Adrenal gland (tissue), 12 donors: Measurements from ENCODE around the gene ZRSR2. TPM values are rescaled to one million over a fixed set of nuclear protein-coding genes. Genes with fewer than 3 reads are reported as not detected.

Experiments used
- DNase-seq, 7 donors: peaks; one replicate each; pipeline ENCODE4 v3.0.0-alpha.2; 2019 to 2020
- H3K27ac ChIP-seq, 5 donors: fragments of 200-600 bp; sonication (generic) in 4 of 5; 1 replicate in 3 of 5; 2 replicates in 2 of 5; pipeline versions ENCODE4 v1.5.1 to v1.8.0; 2016 to 2020; ENCODE audit warnings: mild to moderate bottlenecking in 1 of 5
- H3K27me3 ChIP-seq: fragments of 200-600 bp; 2 replicates; pipeline ENCODE4 v1.8.0; 2021
- H3K36me3 ChIP-seq, 2 donors: fragments of 200-600 bp; replicated peaks in 1 of 2; 1 replicate in 1 of 2; 2 replicates in 1 of 2; pipeline versions ENCODE4 v1.5.1 to v1.8.0; 2018 to 2022
- H3K4me1 ChIP-seq, 2 donors: fragments of 200-600 bp; replicated peaks in 1 of 2; 1 replicate in 1 of 2; 2 replicates in 1 of 2; pipeline versions ENCODE4 v1.5.1 to v1.8.0; 2018 to 2021
- H3K4me3 ChIP-seq, 4 donors: fragments of 200-600 bp; sonication (generic) in 3 of 4; one replicate each; pipeline ENCODE4 v1.5.1; 2016 to 2018
- H3K9me3 ChIP-seq, 3 donors: fragments of 200-600 bp; sonication (generic) in 1 of 3; replicated peaks in 1 of 3; 1 replicate in 2 of 3; 2 replicates in 1 of 3; pipeline versions ENCODE4 v1.5.1 to v1.8.0; 2016 to 2021
- POLR2A ChIP-seq, 2 donors: fragments of 450-650 bp; IDR thresholded peaks; one replicate each; pipeline ENCODE4 v1.6.1; 2017; ENCODE audit warnings: antibody characterized with exemption in 2 of 2, mild to moderate bottlenecking in 2 of 2, moderate library complexity in 1 of 2
- WGBS, 4 donors: extraction: QIAGEN DNeasy Blood & Tissue Kit in 2 of 4; methylation state at CpG; one replicate each; pipeline versions ENCODE4 v1.1.5 to v1.1.7; 2013 to 2017; 5-methylcytosine and 5-hydroxymethylcytosine counted together
- intact Hi-C, 2 donors: fragments of 100-400 bp; cut with DNase I; formaldehyde crosslinking; loops; one replicate each; pipeline versions ENCODE4 v1.14.1 to v1.15.0; 2022 to 2023
- polyA plus RNA-seq, 3 donors: library from polyadenylated mRNA; stranded (reverse); fragments of 200-250 nt in 2 of 3; fragments of 350-450 nt in 1 of 3; fragmentation: Illumina TruSeq in 1 of 3; extraction: RNeasy Lipid Tissue Mini Kit (QIAGEN cat#74804) in 1 of 3; gene quantifications; one replicate each; pipeline ENCODE4 v1.2.3, GENCODE V29; 2013 to 2014
- total RNA-seq, 9 donors: library from RNA; depleted of rRNA in 4 of 9; stranded (reverse); fragments of >200 nt in 4 of 9; fragments of 120-200 nt in 1 of 9; fragmentation: NEBNext Ultra II Directional in 1 of 9; extraction: Animal tissue kit (Norgen Biotek cat#: 25700) in 1 of 9; gene quantifications; one replicate each; pipeline versions ENCODE4 v1.1.0 to v1.2.4, GENCODE V29; 2013 to 2023
- TF ChIP-seq, protein P1 (sequence below), 6 experiments: fragments of 450-650 bp in 4 of 6; fragments of 200-600 bp in 2 of 6; sonication (generic) in 1 of 6; IDR thresholded peaks; 1 replicate in 5 of 6; 2 replicates in 1 of 6; pipeline versions ENCODE4 v1.5.1 to v1.8.0; 2016 to 2021; ENCODE audit warnings: antibody characterized with exemption in 6 of 6, mild to moderate bottlenecking in 2 of 6, moderate library complexity in 1 of 6
- donor health status: healthy with polysubstance abuse.
- donor health status: Bipolar disorder and iron deficiency.
- donor health status: DM: yes; HTN: yes; CAD: no.
- donor health status: DM: no; HTN: no; CAD: no.
- donor health status: DM: no; HTN: no; CAD: no.
- donor health status: DM: yes; HTN: yes; CAD: no.

ZRSR2 gene
- total and polyA plus RNA-seq, 12 donors, result 2.9 to 49.1 (median 9.1) TPM; not detected in 1

DNA sequence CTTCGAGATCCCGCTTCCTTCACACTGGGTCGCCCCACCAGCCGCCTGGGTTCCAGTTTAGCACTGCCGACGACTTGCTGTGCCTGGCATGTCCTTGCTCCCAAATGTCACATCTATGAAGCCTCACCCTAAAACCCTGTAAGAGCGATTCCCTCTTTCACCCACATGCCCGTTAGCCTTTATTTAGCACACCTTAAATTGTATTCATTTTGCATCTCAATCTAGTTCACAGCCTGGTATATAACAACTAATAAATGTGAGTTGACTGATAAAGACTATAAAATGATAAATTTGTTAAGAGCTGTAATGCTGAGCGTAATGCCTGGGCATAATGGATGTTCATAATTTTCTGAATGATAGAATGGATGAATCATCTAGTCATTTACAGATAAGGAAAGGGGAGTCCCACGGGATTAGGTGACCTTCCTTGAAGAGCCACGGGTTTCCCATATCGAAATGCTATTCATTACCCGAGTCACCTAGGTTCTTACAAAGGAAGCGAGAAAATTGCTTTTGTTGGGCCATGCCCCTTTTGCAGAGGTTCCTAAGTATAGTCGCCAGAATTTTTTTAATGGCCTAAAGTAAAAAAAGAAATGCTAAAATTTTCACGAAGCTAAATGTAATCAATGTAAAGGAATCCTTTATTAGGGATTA is 65.4 kb downstream of the ZRSR2 start:
- Histone ChIP-seq H3K27ac (peak overlapping the region; percentile 75 to 90 (median 79)), H3K36me3 (no peaks in the 10 kb centered on the region), H3K9me3 (no peaks in the 10 kb centered on the region), H3K4me3 (peak overlapping the region in 3 of 4 donors; percentile 11 to 82 (median 72)), H3K4me1 (peaks cover 5 to 12% of the 10 kb centered on the region in 2 donors), H3K27me3 (no peaks in the 10 kb centered on the region)
- TF ChIP-seq, protein P1, sequence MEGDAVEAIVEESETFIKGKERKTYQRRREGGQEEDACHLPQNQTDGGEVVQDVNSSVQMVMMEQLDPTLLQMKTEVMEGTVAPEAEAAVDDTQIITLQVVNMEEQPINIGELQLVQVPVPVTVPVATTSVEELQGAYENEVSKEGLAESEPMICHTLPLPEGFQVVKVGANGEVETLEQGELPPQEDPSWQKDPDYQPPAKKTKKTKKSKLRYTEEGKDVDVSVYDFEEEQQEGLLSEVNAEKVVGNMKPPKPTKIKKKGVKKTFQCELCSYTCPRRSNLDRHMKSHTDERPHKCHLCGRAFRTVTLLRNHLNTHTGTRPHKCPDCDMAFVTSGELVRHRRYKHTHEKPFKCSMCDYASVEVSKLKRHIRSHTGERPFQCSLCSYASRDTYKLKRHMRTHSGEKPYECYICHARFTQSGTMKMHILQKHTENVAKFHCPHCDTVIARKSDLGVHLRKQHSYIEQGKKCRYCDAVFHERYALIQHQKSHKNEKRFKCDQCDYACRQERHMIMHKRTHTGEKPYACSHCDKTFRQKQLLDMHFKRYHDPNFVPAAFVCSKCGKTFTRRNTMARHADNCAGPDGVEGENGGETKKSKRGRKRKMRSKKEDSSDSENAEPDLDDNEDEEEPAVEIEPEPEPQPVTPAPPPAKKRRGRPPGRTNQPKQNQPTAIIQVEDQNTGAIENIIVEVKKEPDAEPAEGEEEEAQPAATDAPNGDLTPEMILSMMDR (IDR thresholded peaks at IDR 0.05), result no peak
- TF ChIP-seq POLR2A (IDR thresholded peaks at IDR 0.05), result no peak
- WGBS, 4 donors, result 5 to 14% (median 6%) methylated on average over 12 to 16 of the region's 16 CpGs
- intact Hi-C loops, result no loop called here
- DNase-seq, result peak in 2 of 7 donors; percentile 6 to 23

DNA sequence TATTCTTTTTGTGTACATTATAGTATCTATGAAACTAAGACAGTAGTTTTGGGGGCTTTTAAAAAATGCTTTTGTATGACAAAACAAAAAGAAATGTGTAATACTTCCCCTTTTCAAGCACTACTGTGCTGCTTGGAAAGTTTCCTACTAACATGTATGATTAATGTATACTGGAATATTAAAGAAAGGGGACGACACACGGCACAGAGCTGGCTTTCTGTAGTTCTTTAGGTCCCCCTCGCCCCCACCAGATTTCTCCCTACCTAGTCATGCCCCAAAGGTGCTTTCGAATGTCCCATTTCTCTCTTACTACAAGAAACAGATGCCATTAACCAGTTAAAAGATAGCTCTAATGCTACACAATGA is 65.9 kb downstream of the ZRSR2 start:
- no peaks in the 10 kb centered on the region for H3K27me3 ChIP-seq
- peaks cover 5 to 12% of the 10 kb centered on the region in 2 donors for H3K4me1 ChIP-seq
- no peaks in the 10 kb centered on the region for H3K36me3 ChIP-seq
- no peak overlapping the region for H3K4me3 ChIP-seq
- intact Hi-C loops, result no loop called here
- peak overlapping the region in 1 of 5 donors; percentile 88 for H3K27ac ChIP-seq
- TF ChIP-seq POLR2A (IDR thresholded peaks at IDR 0.05), result no peak
- TF ChIP-seq, protein P1 (IDR thresholded peaks at IDR 0.05), result no peak
- no peaks in the 10 kb centered on the region for H3K9me3 ChIP-seq
- DNase-seq, result no peak
- 28 to 45% (median 34%) methylated on average over 4 of the region's 4 CpGs for WGBS, 4 donors

DNA sequence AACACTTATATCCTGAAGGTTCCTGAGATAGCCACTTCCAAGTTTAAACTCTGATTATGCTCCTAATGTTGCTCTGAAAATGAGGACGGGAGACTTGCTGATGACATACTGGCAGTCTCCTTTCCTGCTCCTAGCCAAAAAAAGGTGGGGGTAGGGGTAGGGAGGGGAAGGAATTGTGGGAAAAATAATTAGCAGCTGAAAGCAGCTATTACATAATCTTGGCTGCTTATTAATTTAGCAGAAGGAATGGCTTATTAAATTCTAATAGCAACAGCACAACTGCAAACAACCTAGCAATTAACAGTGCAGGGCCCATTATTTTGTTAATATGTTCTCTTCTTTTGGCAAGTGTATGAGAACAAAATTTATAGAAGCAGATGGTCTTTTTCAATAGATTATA is 66.4 kb downstream of the ZRSR2 start:
- H3K27ac ChIP-seq, result no peak overlapping the region
- peaks cover under 1% of the 10 kb centered on the region for H3K27me3 ChIP-seq
- TF ChIP-seq, protein P1 (IDR thresholded peaks at IDR 0.05), result no peak
- TF ChIP-seq POLR2A (IDR thresholded peaks at IDR 0.05), result no peak
- no peak for DNase-seq
- 26 to 43% (median 40%) methylated on average over 1 of the region's 1 CpG for WGBS, 4 donors
- no peak overlapping the region for H3K4me3 ChIP-seq
- no peaks in the 10 kb centered on the region for H3K36me3 ChIP-seq
- no peaks in the 10 kb centered on the region for H3K9me3 ChIP-seq
- intact Hi-C loops, result no loop called here
- peaks cover 5 to 12% of the 10 kb centered on the region in 2 donors for H3K4me1 ChIP-seq

DNA sequence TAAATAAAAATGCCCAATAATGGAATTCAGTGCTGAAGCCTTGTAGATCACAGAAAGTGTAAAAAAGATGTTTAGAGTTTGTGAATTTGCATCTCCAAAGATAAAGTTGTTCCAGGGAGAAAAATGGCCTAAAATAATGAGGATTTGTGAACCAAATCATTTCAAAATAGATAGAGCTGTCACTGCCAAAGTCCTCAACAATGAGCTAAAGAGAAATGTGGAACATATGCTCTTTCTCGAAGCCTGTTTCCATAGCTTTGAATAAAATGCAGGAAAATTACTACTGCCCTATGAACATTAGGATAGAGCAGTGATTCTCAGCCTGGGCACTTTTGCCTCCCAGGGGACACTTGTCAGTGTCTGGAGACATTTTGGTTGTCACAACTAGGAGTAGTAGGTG is 67.8 kb downstream of the ZRSR2 start:
- no peaks in the 10 kb centered on the region for H3K9me3 ChIP-seq
- intact Hi-C loops, result no loop called here
- TF ChIP-seq POLR2A (IDR thresholded peaks at IDR 0.05), result no peak
- TF ChIP-seq, protein P1 (IDR thresholded peaks at IDR 0.05), result no peak
- no peak overlapping the region for H3K27ac ChIP-seq
- no peak overlapping the region for H3K4me3 ChIP-seq
- peaks cover 5 to 12% of the 10 kb centered on the region in 2 donors for H3K4me1 ChIP-seq
- no peaks in the 10 kb centered on the region for H3K36me3 ChIP-seq
- WGBS, 4 donors, result 77 to 91% (median 84%) methylated on average over 1 of the region's 1 CpG
- H3K27me3 ChIP-seq, result peaks cover 9% of the 10 kb centered on the region
- no peak for DNase-seq
